ENCODE data around the gene ASPSCR1. TPM values are rescaled to one million over a fixed set of nuclear protein-coding genes. Genes with fewer than 3 reads are reported as not detected.

Gene ASPSCR1
- total and polyA plus RNA-seq, 2 of the 13 experiments (the other 11 are each of a cell fraction or from before 2014, with no cell fraction given), result 274 to 314 TPM

- TF ChIP-seq, protein P1, sequence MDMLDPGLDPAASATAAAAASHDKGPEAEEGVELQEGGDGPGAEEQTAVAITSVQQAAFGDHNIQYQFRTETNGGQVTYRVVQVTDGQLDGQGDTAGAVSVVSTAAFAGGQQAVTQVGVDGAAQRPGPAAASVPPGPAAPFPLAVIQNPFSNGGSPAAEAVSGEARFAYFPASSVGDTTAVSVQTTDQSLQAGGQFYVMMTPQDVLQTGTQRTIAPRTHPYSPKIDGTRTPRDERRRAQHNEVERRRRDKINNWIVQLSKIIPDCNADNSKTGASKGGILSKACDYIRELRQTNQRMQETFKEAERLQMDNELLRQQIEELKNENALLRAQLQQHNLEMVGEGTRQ (IDR thresholded peaks at IDR 0.05; ENCODE audit: low read depth, low read length), result no peak
- TF ChIP-seq, protein P1 (CRISPR knock-in tag; IDR thresholded peaks at IDR 0.05; ENCODE audit: borderline replicate concordance), result no peak
- no peak for TF ChIP-seq ZGPAT (CRISPR knock-in tag; IDR thresholded peaks at IDR 0.05)
- no peak for TF ChIP-seq ZMYM2 (CRISPR knock-in tag; IDR thresholded peaks at IDR 0.05)
- TF ChIP-seq HHEX (CRISPR knock-in tag; IDR thresholded peaks at IDR 0.05), result no peak
- TF ChIP-seq NFKBIZ (CRISPR knock-in tag; IDR thresholded peaks at IDR 0.05), result no peak
- no peak for TF ChIP-seq SRSF9 (IDR thresholded peaks at IDR 0.05; ENCODE audit: borderline replicate concordance, insufficient read depth, low read depth, low read length, poor library complexity, severe bottlenecking)
- no peak for TF ChIP-seq ZNF891 (CRISPR knock-in tag; IDR thresholded peaks at IDR 0.05)
- no peak for TF ChIP-seq SP5 (CRISPR knock-in tag; IDR thresholded peaks at IDR 0.05; ENCODE audit: borderline replicate concordance, low read depth)
- TF ChIP-seq, protein P2, sequence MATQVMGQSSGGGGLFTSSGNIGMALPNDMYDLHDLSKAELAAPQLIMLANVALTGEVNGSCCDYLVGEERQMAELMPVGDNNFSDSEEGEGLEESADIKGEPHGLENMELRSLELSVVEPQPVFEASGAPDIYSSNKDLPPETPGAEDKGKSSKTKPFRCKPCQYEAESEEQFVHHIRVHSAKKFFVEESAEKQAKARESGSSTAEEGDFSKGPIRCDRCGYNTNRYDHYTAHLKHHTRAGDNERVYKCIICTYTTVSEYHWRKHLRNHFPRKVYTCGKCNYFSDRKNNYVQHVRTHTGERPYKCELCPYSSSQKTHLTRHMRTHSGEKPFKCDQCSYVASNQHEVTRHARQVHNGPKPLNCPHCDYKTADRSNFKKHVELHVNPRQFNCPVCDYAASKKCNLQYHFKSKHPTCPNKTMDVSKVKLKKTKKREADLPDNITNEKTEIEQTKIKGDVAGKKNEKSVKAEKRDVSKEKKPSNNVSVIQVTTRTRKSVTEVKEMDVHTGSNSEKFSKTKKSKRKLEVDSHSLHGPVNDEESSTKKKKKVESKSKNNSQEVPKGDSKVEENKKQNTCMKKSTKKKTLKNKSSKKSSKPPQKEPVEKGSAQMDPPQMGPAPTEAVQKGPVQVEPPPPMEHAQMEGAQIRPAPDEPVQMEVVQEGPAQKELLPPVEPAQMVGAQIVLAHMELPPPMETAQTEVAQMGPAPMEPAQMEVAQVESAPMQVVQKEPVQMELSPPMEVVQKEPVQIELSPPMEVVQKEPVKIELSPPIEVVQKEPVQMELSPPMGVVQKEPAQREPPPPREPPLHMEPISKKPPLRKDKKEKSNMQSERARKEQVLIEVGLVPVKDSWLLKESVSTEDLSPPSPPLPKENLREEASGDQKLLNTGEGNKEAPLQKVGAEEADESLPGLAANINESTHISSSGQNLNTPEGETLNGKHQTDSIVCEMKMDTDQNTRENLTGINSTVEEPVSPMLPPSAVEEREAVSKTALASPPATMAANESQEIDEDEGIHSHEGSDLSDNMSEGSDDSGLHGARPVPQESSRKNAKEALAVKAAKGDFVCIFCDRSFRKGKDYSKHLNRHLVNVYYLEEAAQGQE (IDR thresholded peaks at IDR 0.05; ENCODE audit: borderline replicate concordance in 1 of 2, low read depth in 1 of 2, low read length in 2 of 2), result no peak
- TF ChIP-seq, protein P3, sequence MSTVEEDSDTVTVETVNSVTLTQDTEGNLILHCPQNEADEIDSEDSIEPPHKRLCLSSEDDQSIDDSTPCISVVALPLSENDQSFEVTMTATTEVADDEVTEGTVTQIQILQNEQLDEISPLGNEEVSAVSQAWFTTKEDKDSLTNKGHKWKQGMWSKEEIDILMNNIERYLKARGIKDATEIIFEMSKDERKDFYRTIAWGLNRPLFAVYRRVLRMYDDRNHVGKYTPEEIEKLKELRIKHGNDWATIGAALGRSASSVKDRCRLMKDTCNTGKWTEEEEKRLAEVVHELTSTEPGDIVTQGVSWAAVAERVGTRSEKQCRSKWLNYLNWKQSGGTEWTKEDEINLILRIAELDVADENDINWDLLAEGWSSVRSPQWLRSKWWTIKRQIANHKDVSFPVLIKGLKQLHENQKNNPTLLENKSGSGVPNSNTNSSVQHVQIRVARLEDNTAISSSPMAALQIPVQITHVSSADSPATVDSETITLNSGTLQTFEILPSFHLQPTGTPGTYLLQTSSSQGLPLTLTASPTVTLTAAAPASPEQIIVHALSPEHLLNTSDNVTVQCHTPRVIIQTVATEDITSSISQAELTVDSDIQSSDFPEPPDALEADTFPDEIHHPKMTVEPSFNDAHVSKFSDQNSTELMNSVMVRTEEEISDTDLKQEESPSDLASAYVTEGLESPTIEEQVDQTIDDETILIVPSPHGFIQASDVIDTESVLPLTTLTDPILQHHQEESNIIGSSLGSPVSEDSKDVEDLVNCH (CRISPR knock-in tag; IDR thresholded peaks at IDR 0.05), result no peak
- TF ChIP-seq, protein P4, sequence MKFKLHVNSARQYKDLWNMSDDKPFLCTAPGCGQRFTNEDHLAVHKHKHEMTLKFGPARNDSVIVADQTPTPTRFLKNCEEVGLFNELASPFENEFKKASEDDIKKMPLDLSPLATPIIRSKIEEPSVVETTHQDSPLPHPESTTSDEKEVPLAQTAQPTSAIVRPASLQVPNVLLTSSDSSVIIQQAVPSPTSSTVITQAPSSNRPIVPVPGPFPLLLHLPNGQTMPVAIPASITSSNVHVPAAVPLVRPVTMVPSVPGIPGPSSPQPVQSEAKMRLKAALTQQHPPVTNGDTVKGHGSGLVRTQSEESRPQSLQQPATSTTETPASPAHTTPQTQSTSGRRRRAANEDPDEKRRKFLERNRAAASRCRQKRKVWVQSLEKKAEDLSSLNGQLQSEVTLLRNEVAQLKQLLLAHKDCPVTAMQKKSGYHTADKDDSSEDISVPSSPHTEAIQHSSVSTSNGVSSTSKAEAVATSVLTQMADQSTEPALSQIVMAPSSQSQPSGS (CRISPR knock-in tag; IDR thresholded peaks at IDR 0.05), result no peak
- no peak for TF ChIP-seq ZNF607 (CRISPR knock-in tag; IDR thresholded peaks at IDR 0.05; ENCODE audit: borderline replicate concordance)
- no peak for TF ChIP-seq GTF2F1 (IDR thresholded peaks at IDR 0.05; ENCODE audit: low read length)
- TF ChIP-seq ZSCAN25 (CRISPR knock-in tag; IDR thresholded peaks at IDR 0.05), result no peak
- TF ChIP-seq, protein P5, sequence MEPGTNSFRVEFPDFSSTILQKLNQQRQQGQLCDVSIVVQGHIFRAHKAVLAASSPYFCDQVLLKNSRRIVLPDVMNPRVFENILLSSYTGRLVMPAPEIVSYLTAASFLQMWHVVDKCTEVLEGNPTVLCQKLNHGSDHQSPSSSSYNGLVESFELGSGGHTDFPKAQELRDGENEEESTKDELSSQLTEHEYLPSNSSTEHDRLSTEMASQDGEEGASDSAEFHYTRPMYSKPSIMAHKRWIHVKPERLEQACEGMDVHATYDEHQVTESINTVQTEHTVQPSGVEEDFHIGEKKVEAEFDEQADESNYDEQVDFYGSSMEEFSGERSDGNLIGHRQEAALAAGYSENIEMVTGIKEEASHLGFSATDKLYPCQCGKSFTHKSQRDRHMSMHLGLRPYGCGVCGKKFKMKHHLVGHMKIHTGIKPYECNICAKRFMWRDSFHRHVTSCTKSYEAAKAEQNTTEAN (CRISPR knock-in tag; conservative IDR thresholded peaks at IDR 0.05), result no peak
- TF ChIP-seq, protein P6, sequence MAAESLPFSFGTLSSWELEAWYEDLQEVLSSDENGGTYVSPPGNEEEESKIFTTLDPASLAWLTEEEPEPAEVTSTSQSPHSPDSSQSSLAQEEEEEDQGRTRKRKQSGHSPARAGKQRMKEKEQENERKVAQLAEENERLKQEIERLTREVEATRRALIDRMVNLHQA (CRISPR knock-in tag; IDR thresholded peaks at IDR 0.05), result no peak
These were observed 36.4 kb downstream of the ASPSCR1 start (continued) for GRCh38 chr17:82013772-82014321.
